ENCODE results near the gene ABAT.

ABAT gene

DNA sequence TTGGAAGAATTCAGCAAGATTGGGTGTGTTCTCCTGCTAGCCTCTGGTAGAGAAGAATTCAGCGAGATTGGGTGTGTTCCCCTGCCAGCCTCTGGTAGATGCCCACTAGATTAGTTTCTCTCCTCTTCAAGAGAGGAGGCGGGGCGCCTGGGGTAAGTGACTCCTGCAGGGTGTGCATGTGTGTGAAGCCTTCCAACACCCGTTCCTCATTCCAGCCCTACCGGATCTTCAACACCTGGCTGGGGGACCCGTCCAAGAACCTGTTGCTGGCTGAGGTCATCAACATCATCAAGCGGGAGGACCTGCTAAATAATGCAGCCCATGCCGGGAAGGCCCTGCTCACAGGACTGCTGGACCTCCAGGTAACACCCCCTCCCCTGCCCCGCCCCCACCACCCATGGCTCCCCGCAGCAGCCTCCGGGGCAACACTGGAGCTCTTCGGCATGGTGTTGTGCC lies 101.7 kb downstream of the ABAT start:
- ATAC-seq, result no peak
- TF ChIP-seq, protein P1, sequence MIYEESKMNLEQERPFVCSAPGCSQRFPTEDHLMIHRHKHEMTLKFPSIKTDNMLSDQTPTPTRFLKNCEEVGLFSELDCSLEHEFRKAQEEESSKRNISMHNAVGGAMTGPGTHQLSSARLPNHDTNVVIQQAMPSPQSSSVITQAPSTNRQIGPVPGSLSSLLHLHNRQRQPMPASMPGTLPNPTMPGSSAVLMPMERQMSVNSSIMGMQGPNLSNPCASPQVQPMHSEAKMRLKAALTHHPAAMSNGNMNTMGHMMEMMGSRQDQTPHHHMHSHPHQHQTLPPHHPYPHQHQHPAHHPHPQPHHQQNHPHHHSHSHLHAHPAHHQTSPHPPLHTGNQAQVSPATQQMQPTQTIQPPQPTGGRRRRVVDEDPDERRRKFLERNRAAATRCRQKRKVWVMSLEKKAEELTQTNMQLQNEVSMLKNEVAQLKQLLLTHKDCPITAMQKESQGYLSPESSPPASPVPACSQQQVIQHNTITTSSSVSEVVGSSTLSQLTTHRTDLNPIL (CRISPR knock-in tag; IDR thresholded peaks at IDR 0.05; ENCODE audit: low read depth), result no peak

DNA sequence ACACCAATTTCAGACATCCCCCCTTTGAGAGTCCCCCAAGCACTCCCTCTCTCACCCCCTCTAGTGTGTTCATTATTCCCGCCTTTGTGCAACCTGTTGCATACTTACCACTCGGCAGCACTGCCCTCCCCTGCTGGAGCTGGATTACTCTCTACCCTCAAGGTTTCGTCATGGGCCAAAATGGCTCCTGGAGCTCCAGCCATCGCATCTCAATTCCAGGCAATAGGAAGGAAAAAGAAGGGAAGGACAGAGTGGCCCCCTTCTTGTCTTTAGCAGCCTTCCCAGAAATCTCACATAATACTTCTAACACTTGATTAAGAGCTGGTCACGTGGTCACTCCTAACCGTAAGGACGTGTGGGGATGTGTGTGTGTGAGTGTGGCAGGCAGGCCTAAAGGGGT lies 102.8 kb downstream of the ABAT start:
- ATAC-seq, result no peak
- no peak for TF ChIP-seq OSR1 (CRISPR knock-in tag; IDR thresholded peaks at IDR 0.05)
- TF ChIP-seq ARNTL (CRISPR knock-in tag; IDR thresholded peaks at IDR 0.05; ENCODE audit: borderline replicate concordance, low read depth), result no peak
- TF ChIP-seq ZNF8 (CRISPR knock-in tag; IDR thresholded peaks at IDR 0.05), result no peak
- TF ChIP-seq, protein P2, sequence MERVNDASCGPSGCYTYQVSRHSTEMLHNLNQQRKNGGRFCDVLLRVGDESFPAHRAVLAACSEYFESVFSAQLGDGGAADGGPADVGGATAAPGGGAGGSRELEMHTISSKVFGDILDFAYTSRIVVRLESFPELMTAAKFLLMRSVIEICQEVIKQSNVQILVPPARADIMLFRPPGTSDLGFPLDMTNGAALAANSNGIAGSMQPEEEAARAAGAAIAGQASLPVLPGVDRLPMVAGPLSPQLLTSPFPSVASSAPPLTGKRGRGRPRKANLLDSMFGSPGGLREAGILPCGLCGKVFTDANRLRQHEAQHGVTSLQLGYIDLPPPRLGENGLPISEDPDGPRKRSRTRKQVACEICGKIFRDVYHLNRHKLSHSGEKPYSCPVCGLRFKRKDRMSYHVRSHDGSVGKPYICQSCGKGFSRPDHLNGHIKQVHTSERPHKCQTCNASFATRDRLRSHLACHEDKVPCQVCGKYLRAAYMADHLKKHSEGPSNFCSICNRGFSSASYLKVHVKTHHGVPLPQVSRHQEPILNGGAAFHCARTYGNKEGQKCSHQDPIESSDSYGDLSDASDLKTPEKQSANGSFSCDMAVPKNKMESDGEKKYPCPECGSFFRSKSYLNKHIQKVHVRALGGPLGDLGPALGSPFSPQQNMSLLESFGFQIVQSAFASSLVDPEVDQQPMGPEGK (CRISPR knock-in tag; IDR thresholded peaks at IDR 0.05; ENCODE audit: borderline replicate concordance), result no peak

DNA sequence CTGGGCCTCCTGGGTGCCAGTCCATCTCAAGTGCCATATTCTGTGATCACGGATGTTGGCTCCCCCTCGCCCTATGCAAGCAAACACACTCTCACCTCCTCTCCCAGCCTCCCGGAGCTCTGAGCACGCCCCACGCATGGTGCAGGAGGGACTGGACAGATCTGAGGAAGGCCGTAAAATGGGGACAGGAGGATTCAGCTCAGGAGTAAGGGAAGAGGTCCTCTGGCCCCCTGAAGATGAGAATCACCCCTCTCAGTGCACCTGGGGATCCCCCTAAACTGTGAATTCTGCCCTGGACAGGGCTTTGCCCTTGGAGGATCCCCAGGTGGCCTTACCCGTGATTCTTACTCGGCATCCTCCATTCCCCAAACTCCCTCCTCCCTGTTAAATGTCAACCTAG lies 107.4 kb downstream of the ABAT start:
- ATAC-seq, result no peak
- TF ChIP-seq ARNTL (CRISPR knock-in tag; IDR thresholded peaks at IDR 0.05; ENCODE audit: borderline replicate concordance, low read depth), result no peak
- TF ChIP-seq ZFP3 (CRISPR knock-in tag; IDR thresholded peaks at IDR 0.05), result no peak
- TF ChIP-seq ISL1 (CRISPR knock-in tag; IDR thresholded peaks at IDR 0.05), result no peak
- no peak for TF ChIP-seq GLIS3 (CRISPR knock-in tag; IDR thresholded peaks at IDR 0.05)
- no peak for TF ChIP-seq OSR1 (CRISPR knock-in tag; IDR thresholded peaks at IDR 0.05)
- TF ChIP-seq ZC3H10 (CRISPR knock-in tag; IDR thresholded peaks at IDR 0.05), result no peak
- TF ChIP-seq TCF4 (CRISPR knock-in tag; IDR thresholded peaks at IDR 0.05; ENCODE audit: borderline replicate concordance), result no peak
- no peak for TF ChIP-seq ZNF8 (CRISPR knock-in tag; IDR thresholded peaks at IDR 0.05)
- TF ChIP-seq, protein P3, sequence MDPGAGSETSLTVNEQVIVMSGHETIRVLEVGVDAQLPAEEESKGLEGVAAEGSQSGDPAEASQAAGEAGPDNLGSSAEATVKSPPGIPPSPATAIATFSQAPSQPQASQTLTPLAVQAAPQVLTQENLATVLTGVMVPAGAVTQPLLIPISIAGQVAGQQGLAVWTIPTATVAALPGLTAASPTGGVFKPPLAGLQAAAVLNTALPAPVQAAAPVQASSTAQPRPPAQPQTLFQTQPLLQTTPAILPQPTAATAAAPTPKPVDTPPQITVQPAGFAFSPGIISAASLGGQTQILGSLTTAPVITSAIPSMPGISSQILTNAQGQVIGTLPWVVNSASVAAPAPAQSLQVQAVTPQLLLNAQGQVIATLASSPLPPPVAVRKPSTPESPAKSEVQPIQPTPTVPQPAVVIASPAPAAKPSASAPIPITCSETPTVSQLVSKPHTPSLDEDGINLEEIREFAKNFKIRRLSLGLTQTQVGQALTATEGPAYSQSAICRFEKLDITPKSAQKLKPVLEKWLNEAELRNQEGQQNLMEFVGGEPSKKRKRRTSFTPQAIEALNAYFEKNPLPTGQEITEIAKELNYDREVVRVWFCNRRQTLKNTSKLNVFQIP (CRISPR knock-in tag; IDR thresholded peaks at IDR 0.05; ENCODE audit: borderline replicate concordance, low read depth), result no peak
- TF ChIP-seq, protein P2 (CRISPR knock-in tag; IDR thresholded peaks at IDR 0.05; ENCODE audit: borderline replicate concordance), result no peak
- TF ChIP-seq, protein P1 (CRISPR knock-in tag; IDR thresholded peaks at IDR 0.05; ENCODE audit: low read depth), result no peak
- no peak for TF ChIP-seq RARB (CRISPR knock-in tag; IDR thresholded peaks at IDR 0.05)
- no peak for TF ChIP-seq PPARA (CRISPR knock-in tag; IDR thresholded peaks at IDR 0.05; ENCODE audit: borderline replicate concordance)
- no peak for TF ChIP-seq CSDC2 (CRISPR knock-in tag; IDR thresholded peaks at IDR 0.05)
- TF ChIP-seq, protein P4, sequence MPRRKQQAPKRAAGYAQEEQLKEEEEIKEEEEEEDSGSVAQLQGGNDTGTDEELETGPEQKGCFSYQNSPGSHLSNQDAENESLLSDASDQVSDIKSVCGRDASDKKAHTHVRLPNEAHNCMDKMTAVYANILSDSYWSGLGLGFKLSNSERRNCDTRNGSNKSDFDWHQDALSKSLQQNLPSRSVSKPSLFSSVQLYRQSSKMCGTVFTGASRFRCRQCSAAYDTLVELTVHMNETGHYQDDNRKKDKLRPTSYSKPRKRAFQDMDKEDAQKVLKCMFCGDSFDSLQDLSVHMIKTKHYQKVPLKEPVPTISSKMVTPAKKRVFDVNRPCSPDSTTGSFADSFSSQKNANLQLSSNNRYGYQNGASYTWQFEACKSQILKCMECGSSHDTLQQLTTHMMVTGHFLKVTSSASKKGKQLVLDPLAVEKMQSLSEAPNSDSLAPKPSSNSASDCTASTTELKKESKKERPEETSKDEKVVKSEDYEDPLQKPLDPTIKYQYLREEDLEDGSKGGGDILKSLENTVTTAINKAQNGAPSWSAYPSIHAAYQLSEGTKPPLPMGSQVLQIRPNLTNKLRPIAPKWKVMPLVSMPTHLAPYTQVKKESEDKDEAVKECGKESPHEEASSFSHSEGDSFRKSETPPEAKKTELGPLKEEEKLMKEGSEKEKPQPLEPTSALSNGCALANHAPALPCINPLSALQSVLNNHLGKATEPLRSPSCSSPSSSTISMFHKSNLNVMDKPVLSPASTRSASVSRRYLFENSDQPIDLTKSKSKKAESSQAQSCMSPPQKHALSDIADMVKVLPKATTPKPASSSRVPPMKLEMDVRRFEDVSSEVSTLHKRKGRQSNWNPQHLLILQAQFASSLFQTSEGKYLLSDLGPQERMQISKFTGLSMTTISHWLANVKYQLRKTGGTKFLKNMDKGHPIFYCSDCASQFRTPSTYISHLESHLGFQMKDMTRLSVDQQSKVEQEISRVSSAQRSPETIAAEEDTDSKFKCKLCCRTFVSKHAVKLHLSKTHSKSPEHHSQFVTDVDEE (CRISPR knock-in tag; IDR thresholded peaks at IDR 0.05), result no peak
- TF ChIP-seq ESRRG (CRISPR knock-in tag; IDR thresholded peaks at IDR 0.05), result no peak
- TF ChIP-seq TOX (CRISPR knock-in tag; IDR thresholded peaks at IDR 0.05; ENCODE audit: borderline replicate concordance), result no peak
- TF ChIP-seq SNAI2 (CRISPR knock-in tag; IDR thresholded peaks at IDR 0.05), result no peak
- TF ChIP-seq, protein P5, sequence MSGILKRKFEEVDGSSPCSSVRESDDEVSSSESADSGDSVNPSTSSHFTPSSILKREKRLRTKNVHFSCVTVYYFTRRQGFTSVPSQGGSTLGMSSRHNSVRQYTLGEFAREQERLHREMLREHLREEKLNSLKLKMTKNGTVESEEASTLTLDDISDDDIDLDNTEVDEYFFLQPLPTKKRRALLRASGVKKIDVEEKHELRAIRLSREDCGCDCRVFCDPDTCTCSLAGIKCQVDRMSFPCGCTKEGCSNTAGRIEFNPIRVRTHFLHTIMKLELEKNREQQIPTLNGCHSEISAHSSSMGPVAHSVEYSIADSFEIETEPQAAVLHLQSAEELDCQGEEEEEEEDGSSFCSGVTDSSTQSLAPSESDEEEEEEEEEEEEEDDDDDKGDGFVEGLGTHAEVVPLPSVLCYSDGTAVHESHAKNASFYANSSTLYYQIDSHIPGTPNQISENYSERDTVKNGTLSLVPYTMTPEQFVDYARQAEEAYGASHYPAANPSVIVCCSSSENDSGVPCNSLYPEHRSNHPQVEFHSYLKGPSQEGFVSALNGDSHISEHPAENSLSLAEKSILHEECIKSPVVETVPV (CRISPR knock-in tag; IDR thresholded peaks at IDR 0.05), result no peak
- no peak for TF ChIP-seq ZNF565 (CRISPR knock-in tag; conservative IDR thresholded peaks at IDR 0.05; ENCODE audit: low read depth)

All from SK-N-SH treated with all-trans-retinoic acid at 6 μM for 48 hours (cell line).